ENCODE results near the gene HOTAIR. TPM values are rescaled to one million over a fixed set of nuclear protein-coding genes. Genes with fewer than 3 reads are reported as not detected.
A peak's percentile ranks its signal among the peaks of the same experiment; 100 is the strongest.

Gene HOTAIR
- total RNA-seq, 1 experiment from 2014 or later, result 3.5 TPM

DNA sequence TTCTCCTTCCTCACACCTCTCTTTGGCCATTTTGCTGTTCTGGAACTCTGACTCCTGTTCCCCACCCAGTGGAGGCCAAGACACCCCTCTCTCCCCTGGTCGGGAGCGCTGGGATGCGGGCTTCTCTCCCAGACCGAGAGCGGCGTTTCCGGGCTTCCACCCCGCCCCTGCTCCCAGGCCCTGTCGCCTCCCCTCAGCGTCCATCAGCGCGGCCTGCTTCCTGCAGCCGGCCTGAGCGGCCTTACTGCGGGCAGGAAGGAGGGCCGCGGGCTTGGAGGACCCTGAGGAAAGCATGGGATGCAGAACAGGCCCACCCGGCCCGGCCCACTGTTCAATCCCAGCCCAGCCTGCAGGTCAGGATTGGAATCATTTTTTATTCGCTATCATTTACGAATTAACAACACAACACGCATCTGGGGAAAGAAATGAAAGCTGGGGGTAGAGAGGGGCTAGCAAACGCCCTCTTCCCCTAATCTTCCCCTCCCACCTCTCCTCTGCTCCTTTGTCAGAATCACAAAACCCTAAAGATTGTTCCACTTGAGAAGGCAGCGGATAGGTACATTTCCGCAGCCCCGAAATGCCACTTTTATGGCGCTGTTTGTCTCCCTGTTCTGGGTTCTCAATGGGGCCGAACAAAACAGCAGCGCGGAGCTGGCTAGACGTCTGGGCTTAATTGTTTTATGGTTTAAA is 30.2 kb upstream of the HOTAIR start:
- H3K27ac ChIP-seq (ENCODE audit: low read length), result no peak overlapping the region
- peak overlapping the region; percentile 63 for H2AFZ ChIP-seq (ENCODE audit: low read length)
- no peaks in the 10 kb centered on the region for H3K36me3 ChIP-seq (ENCODE audit: low read depth, low read length)
- no peaks in the 10 kb centered on the region for H4K20me1 ChIP-seq (ENCODE audit: low read length)
- peak overlapping the region; percentile 18; the same call in 1 of the 2 replicates for H3K9ac ChIP-seq (ENCODE audit: low read length)
- intact Hi-C loops (cut with micrococcal nuclease), result no loop called here
- H3K79me2 ChIP-seq (ENCODE audit: low read length), result peaks cover 9% of the 10 kb centered on the region
- no peaks in the 10 kb centered on the region for H3K27me3 ChIP-seq (ENCODE audit: low read length)
- DNase-seq, result no peak
- ATAC-seq, result no peak
- ChIA-PET POLR2A (ENCODE audit: unreplicated experiment) (interaction anchor here (0.7 kb wide), 1 partner anchor 187 kb away, joined by 9 read pairs; no protein-coding TSS in a partner anchor), CTCF (interaction anchor here (0.6 to 1.5 kb wide), 3 partner anchors 20 to 196 kb away, joined by 3 to 17 read pairs (median 6); partner anchors contain the start of genes HOXC10 and HOXC5)
- H3K9me3 ChIP-seq (ENCODE audit: low read length), result no peaks in the 10 kb centered on the region
- BruUV-seq (replicated peaks), result no TSS peak
- TF ChIP-seq EZH2phosphoT487 (IDR thresholded peaks at IDR 0.05; ENCODE audit: borderline replicate concordance, low read length), result no peak
- TF ChIP-seq EZH2 (IDR thresholded peaks at IDR 0.05; ENCODE audit: low read length, unreplicated experiment), result no peak
- TF ChIP-seq, protein P1, sequence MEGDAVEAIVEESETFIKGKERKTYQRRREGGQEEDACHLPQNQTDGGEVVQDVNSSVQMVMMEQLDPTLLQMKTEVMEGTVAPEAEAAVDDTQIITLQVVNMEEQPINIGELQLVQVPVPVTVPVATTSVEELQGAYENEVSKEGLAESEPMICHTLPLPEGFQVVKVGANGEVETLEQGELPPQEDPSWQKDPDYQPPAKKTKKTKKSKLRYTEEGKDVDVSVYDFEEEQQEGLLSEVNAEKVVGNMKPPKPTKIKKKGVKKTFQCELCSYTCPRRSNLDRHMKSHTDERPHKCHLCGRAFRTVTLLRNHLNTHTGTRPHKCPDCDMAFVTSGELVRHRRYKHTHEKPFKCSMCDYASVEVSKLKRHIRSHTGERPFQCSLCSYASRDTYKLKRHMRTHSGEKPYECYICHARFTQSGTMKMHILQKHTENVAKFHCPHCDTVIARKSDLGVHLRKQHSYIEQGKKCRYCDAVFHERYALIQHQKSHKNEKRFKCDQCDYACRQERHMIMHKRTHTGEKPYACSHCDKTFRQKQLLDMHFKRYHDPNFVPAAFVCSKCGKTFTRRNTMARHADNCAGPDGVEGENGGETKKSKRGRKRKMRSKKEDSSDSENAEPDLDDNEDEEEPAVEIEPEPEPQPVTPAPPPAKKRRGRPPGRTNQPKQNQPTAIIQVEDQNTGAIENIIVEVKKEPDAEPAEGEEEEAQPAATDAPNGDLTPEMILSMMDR (conservative IDR thresholded peaks at IDR 0.05; ENCODE audit: low read depth, low read length), result no peak
- no peaks in the 10 kb centered on the region for H3F3A ChIP-seq (ENCODE audit: low read length, unreplicated experiment)
- H3K4me2 ChIP-seq (ENCODE audit: low read length), result peak overlapping the region; percentile 71
- no peaks in the 10 kb centered on the region for H3K9me2 ChIP-seq (replicated peaks; ENCODE audit: low read length)
- no peak overlapping the region; the same call in 1 of the 2 replicates for H3K4me3 ChIP-seq (ENCODE audit: low read length)
- H3K4me1 ChIP-seq (ENCODE audit: insufficient read depth, low read length), result peaks cover 16% of the 10 kb centered on the region; the same call in 1 of the 2 replicates

DNA sequence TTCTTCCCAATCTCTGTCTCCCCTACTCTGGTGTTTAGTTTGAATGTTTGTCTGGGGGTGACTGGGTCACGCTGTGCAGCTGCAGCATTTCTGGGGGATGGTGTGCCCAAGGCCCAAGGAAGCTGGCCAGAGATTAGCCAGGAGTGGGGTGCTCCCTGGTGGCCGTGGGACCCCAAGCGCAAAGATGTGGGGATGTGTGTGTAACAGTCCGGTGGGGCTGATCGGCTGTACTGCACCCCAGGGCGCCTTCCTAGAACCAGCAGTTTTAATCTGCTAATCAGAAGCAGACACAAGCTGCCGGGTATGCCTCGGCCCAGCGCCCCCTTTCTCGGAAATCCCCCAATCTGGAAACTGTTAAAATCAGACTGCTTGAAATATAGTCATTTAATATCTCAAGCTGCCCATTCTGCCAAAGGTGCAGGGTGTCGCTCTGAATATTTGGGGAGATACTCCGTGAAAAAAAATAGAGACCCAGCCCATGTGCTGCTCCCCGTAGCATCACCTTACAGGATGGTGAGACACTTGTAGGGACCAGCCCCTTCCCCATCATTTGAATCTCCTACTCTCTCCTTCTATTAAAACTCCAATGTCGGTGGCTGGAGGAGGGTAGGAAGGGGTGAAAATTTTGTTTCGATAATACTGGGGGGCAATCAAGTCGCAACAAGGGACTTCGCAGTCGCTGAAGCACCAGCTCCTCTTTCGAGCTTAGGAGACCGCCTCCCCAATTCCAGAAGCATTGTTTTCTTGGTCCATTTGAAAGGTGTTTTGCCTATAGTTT is 29.5 kb upstream of the HOTAIR start:
- ATAC-seq (no peak), DNase-seq (no peak)
- Histone ChIP-seq H2AFZ (ENCODE audit: low read length) (no peak overlapping the region), H3K27ac (ENCODE audit: low read length) (no peak overlapping the region), H3K79me2 (ENCODE audit: low read length) (peaks cover 7% of the 10 kb centered on the region), H3K9me2 (replicated peaks; ENCODE audit: low read length) (no peaks in the 10 kb centered on the region), H3F3A (ENCODE audit: low read length, unreplicated experiment) (no peaks in the 10 kb centered on the region), H3K36me3 (ENCODE audit: low read depth, low read length) (no peaks in the 10 kb centered on the region), H3K4me3 (ENCODE audit: low read length) (no peak overlapping the region), H3K4me2 (ENCODE audit: low read length) (no peak overlapping the region), H4K20me1 (ENCODE audit: low read length) (no peaks in the 10 kb centered on the region), H3K9ac (ENCODE audit: low read length) (no peak overlapping the region), H3K9me3 (ENCODE audit: low read length) (no peaks in the 10 kb centered on the region), H3K4me1 (ENCODE audit: insufficient read depth, low read length) (peaks cover 10% of the 10 kb centered on the region; the same call in 1 of the 2 replicates), H3K27me3 (ENCODE audit: low read length) (no peaks in the 10 kb centered on the region)
- BruUV-seq (replicated peaks), result no TSS peak
- POLR2A ChIA-PET (ENCODE audit: unreplicated experiment), result no interaction called here
- intact Hi-C loops (cut with micrococcal nuclease), result no loop called here
- CTCF ChIA-PET, result interaction anchor here (0.7 to 1.0 kb wide), 2 partner anchors 204 to 877 kb away, joined by 3 to 5 read pairs; no protein-coding TSS in a partner anchor
- TF ChIP-seq, protein P1 (conservative IDR thresholded peaks at IDR 0.05; ENCODE audit: low read depth, low read length), result peak; percentile 35; the same call in 1 of the 2 replicates
- TF ChIP-seq EZH2phosphoT487 (IDR thresholded peaks at IDR 0.05; ENCODE audit: borderline replicate concordance, low read length), result no peak

All from PC-3 (cell line).